Hypothalamus (tissue), 51 donors: ENCODE results near the gene ENAH.
"Not testable (repeated sequence)": the region's sequence is repeated elsewhere in the genome, so short reads cannot be mapped to it uniquely, and the experiment has no call there.

Source experiments
- DNase-seq, 51 donors: peaks; one replicate each; lab custom pipeline; 2025; lab: John Stamatoyannopoulos, UW

The ENAH gene

DNA sequence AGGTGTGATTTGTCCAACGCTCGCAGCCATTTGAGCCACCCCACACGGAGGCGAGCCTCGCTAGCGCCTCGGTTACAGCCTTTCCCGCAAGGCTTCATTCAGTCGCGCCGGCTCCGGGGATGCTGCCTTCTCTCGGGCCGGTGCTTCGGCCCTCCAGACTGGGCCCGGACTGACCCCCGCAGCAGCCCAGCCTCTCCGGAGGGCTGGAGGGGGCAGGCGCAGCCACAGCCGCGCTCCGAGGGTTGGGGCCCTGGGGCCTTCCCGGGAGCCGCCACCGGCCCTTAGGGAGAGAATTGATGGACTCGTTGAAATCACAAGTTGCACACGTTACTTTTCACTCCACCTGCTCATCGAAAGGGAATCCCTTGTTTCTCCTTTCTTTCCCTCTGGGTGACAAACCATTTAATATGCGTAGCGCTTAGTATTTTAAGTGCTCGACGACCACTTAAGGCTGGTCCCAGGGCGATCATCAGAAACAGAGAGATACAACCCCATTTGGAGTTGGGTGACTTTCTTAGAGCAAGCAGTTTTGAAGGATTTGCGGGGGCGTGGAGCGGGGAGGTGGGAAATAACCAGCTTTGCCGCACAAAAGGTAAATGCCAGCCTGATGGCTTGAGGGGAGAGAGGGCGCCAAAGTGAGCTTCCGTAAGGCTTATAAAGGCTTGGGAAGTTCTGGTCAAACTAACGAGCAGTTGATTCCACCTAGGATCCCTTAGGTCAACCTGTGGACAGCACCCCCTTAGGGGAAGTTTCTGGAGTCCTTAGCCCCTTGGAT is 24.6 kb upstream of the ENAH start:
- DNase-seq = peak in 16 of 51 donors; percentile 1 to 30 (median 8)

DNA sequence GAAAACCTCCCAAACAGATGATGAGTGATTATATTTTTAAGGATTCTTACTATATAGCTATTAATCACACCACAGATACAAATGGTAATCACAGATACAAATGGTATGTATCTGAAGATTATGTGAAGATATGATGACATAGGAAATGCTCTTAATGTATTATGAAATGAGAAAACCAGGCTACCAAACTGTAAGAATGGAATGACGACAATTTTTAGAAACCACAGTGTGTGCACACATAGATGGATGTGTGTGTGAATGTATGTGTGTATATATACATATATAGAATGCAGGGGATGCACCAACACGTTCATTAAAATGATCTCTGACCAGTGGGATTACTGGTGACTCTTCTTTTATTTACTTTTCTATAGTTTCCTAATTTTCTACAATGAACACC is 21.5 kb upstream of the ENAH start:
- no peak for DNase-seq

DNA sequence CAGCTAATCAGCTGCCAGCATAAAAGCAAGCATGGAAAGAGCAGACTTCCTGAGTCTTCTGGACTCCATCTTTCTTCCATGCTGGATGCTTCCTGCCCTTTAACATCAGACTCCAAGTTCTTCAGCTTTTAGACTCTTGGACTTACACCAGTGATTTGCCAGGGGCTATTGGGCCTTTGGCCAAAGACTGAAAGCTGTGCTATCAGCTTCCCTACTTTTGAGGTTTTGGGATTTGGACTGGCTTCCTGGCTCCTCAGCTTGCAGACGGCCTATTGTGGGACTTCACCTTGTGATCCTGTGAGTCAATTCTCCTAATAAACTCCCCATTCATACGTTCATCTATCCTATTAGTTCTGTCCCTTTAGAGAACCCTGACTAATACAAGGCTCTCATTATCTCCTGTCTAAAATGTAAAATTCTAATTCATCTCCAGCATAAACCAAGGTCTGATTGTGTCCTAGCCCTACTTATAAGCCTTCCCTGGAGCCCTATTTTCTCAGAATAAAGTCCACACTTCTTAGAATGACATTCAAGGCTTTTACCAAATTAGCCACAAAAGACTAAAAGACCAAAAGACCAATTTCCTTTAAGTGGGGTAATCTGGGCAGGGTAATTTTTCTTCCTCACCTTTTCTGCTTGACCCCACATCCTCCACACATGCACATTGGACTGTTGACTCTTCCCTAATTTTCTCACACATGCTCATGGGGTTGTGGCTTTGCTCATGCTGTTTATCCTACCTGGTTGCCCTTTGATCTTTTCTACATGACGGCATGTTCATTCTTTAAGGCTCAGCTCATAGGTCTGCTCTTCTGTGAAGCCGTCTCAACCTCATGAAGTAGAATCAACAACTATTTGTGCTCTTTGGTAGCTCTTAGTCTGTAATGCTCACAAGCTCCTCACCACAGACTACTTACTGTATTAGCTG is 18.1 kb upstream of the ENAH start:
- DNase-seq = no peak

DNA sequence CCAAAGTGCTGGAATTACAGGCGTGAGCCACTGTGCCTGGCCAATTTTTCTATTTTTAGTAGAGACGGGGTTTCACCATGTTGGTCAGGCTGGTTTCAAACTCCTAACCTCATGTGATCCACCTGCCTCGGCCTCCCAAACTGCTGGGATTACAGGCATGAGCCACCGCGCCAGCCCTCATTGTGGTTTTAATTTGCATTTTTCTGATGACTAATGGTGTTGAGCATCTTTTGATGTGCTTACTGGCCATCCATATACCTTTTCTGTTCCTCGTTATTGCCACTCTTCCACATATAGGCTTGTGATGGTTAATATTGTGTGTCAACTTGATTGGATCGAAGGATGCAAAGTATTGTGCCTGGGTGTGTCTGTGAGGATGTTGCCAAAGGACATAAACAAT is 17.4 kb upstream of the ENAH start:
- DNase-seq = no peak

DNA sequence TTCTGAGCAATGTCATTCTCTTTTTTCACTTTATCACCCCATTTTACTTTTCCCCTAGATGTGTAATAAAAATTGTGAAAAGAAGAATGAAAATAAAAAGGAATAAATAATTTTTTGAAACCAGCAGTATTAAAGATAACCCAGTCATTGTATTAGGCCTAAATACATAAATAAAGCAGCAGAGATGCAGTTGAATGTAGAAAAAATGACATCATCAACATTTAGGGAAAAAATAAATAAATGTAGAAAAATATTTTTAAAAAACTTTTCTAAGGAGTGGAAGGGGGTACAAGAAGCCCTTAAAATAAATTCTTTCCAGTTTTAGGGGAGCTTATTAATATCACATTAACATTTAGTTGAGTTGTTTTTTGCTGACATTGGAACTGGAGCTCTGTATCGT is 15.3 kb upstream of the ENAH start:
- no peak for DNase-seq

DNA sequence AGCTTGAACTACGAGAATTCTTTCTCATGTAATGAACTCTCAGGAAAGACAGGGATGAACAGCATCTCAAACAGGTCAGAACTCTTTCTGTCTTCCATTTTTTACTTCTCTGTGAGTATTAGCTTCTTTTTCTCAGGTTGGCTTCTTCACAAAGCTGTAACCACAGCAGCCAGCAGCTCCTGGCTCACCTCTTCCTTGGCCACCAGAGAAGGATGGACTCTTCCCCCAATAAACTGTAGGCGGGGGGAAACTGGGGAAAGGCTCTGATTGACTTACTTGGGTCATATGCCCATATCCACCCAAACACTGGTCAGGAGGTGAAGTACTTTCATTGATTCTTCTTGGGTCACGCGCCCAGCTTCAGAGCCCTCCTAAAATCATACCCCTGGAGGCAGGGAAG is 14.4 kb upstream of the ENAH start:
- no peak for DNase-seq

DNA sequence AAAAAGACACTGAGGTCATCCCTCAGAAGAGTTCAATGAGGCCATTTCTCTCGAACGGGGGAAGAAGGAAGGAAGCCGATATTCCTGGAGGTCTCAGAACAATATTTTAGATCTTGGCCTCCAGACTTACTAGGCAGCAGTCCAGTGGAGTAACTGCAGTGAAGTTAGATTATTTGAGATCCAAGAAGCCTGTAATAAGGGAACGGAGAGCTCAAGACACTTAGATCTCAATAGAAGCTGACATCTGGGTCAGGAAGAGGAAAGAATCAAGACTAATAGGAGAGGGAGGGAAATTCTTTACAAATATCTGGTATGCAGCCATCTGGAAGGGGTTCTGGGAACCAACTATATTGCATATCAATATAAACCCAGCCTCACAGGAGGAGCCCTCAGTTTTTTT is 13.6 kb upstream of the ENAH start:
- DNase-seq = no peak

DNA sequence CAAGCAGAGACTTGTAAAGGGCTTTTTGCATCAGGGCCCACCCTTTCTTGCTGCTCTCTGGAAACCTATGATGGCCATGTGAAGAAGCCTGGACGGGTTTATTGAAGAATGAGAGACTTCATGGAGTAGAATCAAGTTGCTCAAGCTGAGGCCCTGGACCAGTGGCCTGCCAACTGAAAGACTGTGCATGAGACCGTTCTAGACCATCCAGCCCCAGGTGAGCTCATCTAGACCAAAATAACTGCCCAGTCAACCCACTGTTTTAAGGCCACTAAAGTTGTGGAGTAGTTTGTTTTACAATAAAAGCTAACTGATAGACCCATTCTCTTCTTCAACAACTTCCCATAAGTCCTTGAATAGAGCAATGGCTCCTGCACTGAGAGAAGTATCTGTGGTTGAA is 11.8 kb upstream of the ENAH start:
- DNase-seq = no peak

DNA sequence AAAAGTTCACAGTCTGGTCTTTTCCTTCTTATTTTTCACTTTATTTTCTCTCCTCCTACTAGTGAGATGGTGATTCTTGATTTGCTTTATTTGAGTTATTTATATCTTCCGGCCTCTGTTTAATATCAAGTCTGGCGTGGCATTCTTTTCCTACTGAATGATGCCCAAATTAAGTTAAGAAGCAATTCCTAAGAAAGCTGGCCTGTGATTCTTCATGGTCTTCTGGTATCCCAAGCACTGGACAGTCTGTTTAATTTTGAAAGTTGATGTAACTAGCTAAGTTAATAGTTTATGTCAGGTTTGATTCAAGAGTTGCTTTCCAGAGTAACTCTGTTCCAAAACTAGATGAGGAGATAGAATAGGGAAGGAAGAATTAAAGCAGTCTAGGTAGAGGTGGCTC is 9.2 kb upstream of the ENAH start:
- no peak for DNase-seq

DNA sequence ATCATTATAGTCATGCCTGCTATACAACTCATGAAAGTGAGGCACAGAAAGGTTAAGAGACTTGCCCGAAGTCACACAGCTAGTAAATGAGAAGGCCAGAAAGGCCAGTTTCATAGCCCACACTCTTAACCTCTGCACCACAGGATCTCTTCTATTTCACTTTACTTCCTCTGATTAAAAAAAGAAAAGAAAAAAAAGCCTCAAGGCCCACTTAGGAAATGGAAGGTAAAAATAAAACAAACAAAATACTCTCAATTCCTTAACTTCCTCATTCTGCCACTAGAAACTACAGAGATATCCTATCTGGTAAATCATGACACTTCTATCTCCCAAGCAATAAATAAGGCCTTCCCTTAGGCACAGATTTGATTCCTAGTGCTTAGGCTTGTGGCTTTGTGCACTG is 7.6 kb upstream of the ENAH start:
- DNase-seq = no peak

DNA sequence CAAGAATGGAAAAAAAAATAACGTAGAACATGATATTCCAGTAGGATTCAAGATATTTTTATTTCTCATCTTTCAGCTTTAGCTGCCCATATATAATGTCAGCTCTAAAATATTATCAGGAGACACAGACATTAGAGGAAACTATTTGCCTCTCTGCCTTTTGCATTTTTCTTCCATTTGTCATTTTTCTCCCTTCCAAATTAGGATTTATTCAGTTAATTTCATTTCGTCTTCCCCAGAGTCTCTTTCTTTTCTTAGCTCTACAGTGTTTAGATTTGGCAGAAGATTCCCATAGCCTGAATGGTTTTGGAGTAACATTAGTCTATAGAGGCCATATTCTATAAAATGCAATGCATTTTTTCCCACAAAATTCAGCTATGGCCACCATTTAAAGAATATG is 5.1 kb upstream of the ENAH start:
- no peak for DNase-seq

DNA sequence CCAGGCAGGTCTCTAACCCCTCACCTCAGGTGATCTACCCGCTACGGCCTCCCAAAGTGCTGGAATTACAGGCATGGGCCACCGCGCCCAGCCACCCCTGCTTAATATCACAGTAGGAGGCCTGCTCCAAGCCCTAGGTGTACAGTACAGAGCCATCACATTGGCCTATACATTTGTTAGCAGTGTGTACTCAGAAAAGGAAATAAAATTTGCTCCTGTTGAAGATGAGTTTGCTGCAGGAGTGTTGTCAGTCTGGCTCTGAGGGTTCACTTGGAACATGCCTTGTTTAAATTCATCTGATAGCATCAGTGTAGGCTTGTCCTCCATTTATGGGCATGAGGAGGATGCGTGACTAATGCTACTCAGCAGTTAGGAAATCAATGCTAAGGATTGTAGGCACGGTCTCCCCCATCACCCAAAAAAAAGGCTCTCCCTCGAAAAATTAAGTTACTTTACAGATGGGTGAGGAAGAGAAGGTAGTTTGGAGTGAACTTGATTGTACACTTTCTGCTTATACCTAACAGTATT is 4.6 kb upstream of the ENAH start:
- peak in 2 of 51 donors; percentile 16 to 26 for DNase-seq

DNA sequence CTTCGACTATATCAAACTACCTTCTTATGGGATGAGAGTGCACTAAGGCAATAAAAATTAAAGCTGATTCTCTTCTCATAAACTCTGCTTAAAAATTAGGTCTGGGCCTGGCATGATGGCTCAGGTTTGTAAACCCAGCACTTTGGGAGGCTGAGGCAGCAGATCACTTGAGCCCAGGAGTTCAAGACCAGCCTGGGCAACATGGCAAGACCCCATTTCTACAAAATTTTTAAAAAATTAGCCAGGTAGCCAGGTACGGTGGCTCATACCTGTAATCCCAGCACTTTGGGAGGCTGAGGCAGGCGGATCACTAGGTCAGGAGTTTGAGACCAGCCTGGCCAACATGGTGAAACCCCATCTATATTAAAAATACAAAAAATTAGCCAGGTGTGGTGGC is 3.3 kb upstream of the ENAH start:
- DNase-seq = not testable (repeated sequence)

DNA sequence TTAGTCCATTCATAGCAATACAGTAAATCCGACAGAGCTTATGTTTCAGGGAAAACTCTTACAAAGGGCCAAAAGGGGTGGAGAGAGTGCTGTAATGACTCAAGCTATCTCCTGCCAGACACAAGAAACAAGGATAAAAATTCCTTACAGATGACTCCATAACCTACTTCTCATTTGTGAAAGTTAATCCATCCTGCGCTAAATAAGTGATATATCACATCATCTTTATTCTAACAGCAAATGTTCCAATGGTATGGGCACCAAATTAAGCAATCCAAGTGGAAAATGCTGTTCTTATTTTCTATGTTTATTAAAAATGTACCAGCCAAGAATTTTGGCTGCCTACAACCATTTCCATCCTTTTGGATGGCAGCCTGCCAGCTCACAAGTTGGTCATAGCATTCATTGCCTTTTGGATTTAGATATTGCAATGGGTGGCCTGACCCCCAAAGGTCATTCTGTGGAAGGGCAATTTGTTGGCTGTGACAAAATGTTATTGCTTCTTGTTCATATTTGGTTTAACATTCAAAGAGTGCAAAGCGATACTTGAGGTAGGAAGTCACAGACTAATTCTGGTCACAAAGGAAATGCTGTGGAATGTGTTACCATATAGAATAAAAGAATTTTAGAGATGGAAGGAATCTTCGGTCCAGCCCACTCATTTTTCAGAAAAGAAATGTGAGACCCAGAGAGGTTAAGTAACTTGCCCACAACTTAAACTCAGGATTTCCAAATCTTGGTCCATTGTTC is 2.8 kb upstream of the ENAH start:
- DNase-seq = peak in 25 of 51 donors; percentile 3 to 60 (median 32)

DNA sequence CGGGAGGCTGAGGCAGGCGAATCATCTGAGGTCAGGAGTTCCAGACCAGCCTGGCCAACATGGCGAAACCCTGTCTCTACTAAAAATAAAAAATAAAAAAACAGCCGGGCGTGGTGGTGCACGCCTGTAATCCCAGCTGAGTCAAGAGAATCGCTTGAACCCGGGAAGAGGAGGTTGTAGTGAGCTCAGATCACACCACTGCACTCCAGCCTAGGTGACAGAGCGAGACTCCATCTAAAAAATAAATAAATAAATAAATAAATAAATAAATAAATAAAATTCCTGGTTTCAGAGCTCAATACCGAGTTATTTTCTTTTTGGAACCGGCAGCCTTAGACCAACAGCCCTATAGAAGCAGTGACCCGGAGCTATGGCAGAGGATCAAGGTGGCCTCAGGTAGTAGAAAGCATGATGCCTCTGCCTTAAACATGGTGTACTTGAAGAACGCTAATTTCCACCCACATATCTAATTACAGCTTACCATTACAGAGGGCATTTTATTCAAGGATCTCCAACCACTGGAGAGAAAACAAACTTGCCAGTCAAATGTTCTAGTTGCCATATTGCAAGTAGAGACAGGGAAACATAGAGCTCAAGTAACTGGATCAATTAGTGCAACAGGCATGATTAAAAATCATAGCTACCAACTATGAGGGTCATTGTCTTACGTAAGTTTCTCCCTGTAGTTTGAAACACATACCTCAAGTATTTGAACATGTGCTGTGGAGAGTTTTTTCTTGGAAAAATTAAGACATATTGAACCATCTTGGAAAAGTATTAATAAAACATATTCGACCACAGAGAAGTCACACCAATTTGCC is 2.0 kb upstream of the ENAH start:
- no peak for DNase-seq

DNA sequence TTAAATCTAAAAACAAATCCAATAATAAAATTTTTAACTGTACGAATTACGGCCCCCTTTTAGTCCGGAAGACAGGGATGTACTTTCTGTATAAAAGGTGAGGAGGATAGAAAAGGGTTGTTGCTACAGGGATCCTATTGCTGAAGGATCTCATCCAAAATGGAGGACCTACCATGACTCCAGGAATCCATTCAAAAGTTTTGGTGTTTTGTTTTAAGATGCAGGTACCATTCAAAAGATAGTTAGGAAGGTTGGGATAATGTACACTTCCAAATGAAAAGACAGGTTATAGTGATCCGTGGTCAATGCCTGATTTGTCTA is 1.3 kb upstream of the ENAH start:
- DNase-seq = no peak

DNA sequence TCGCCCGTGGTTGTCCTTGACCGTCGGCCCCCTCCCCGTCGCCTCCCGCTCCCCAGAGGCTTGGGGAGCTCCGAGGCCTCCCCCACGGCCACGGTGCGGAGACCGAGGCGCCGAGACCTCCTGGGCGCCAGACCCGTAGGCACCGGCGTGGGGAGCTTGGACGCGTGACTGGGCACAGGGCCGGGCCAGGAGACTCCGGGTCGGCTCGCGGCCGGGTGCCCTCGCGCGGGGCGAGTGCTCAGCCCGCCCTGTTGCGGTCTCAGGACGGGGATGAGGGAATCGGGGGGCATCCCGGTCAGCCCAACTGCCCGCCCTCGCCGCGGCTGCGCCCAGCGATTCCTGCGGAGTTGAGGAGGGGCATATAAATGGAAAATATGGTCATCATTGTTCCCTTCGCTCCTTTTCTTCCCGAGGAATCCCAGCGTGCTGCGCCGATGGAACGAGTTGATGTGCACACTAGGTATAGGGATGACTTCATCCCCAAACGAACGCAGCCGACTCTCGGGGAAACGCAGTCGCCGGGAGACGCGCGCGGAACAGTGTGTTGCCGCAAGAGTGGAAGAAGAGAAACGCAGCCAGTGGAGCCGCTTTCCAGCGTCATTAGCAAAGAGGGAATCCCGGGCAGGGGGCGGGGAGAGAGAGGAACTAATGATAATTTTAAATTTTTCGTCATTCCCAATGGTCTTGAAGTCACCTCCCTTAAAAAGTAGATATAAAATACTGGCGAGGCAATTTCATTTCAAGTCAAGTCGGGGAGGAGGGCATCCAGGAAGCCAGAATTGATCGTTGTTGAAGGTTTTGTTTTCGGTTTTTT is 747 bp upstream of the ENAH start:
- peak in 48 of 51 donors; percentile 26 to 91 (median 75) for DNase-seq

DNA sequence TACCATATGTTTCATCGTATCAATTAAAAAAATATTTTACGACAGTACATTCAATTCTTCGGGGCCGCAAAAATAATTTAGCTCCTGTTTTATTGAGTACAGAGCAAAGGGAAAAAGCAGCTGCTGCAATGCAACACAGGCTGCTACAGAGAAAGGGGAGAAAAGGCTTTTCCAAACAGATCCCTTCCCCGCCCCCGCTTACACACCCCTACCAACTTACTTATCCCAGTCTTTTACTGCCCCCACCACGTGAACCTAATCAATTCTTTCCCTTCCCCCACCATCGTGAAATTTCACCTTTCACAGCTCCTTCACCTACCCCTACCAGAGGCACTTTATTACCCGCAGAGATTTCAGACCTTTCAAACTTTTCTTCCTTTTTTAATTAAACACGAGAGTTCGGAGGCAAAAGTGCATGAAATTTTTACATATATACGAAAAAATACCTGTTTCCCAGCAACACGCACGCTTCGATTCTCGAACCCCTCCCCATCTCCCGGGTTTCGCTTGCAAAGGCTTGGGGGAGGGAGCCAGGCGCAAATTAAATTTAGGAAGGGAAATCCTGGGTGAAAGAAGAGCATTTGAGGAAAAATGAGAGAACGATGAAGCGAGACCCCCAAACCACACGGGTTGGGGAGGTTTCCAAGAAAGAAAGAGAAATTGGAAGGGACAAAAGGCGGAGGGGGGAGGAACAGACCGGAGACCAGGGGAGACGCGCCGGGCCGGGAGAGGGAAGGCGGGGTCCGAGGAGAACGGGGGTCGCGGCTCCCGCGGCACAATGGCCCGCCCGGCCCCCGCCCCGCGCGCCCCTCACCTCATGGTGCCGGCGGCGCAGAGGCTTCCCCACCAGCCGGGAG is 823 bp downstream of the ENAH start:
- peak in 22 of 51 donors; percentile 4 to 70 (median 29) for DNase-seq
